ENCODE data around the gene DMAC2.

Gene DMAC2

GRCh38 chr19:41430922-41431321 is 8.8 kb downstream of the DMAC2 start:
- Histone ChIP-seq H3K27ac (ENCODE audit: low read depth, low read length) (no peak overlapping the region), H2AFZ (ENCODE audit: insufficient read depth, low read length, poor library complexity) (no peak overlapping the region), H2BK12ac (ENCODE audit: low read length) (no peak overlapping the region), H3K27me3 (ENCODE audit: insufficient read depth, low read length) (no peaks in the 10 kb centered on the region), H3K4ac (ENCODE audit: low read depth, low read length) (no peak overlapping the region), H3K4me1 (ENCODE audit: control insufficient read depth in 1 of 2, insufficient read depth in 2 of 2, low read length in 2 of 2) (peaks cover 14% of the 10 kb centered on the region in 2 experiments), H2AK5ac (ENCODE audit: low read length) (no peak overlapping the region), H4K91ac (ENCODE audit: low read depth, low read length) (no peak overlapping the region), H4K8ac (ENCODE audit: low read depth, low read length) (no peak overlapping the region), H2BK120ac (ENCODE audit: insufficient read depth, low read length, poor library complexity) (no peak overlapping the region), H3K9ac (ENCODE audit: low read length) (no peak overlapping the region), H2BK5ac (ENCODE audit: low read depth, low read length, poor library complexity) (no peak overlapping the region), H3K36me3 (ENCODE audit: control insufficient read depth in 1 of 2, insufficient read depth in 2 of 2, low read length in 2 of 2) (peaks cover 29 to 34% of the 10 kb centered on the region in 2 experiments), H3K79me2 (ENCODE audit: control insufficient read depth, insufficient read depth, low read length, poor library complexity) (peaks cover 3% of the 10 kb centered on the region), H3K23ac (ENCODE audit: low read length) (no peak overlapping the region), H3K4me2 (ENCODE audit: low read length) (no peak overlapping the region), H3K14ac (ENCODE audit: low read length) (no peak overlapping the region), H3K18ac (ENCODE audit: low read length) (no peak overlapping the region), H3K79me1 (ENCODE audit: low read length) (peaks cover 7% of the 10 kb centered on the region), H3K9me3 (ENCODE audit: insufficient read depth, low read depth, low read length) (peaks cover 4% of the 10 kb centered on the region), H4K12ac (ENCODE audit: low read depth, low read length) (no peak overlapping the region), H3K4me3 (ENCODE audit: low read depth, low read length) (no peak overlapping the region)
- DNase-seq = no peak
- no CpG with 5 or more reads among the region's 6 CpGs for WGBS (ENCODE audit: extremely low coverage, insufficient coverage, insufficient read length)

GRCh38 chr19:41428481-41428859 is 11.2 kb downstream of the DMAC2 start:
- Histone ChIP-seq H3K18ac (ENCODE audit: low read length) (no peak overlapping the region), H2BK120ac (ENCODE audit: insufficient read depth, low read length, poor library complexity) (no peak overlapping the region), H3K9ac (ENCODE audit: low read length) (no peak overlapping the region), H2BK12ac (ENCODE audit: low read length) (no peak overlapping the region), H4K91ac (ENCODE audit: low read depth, low read length) (no peak overlapping the region), H4K12ac (ENCODE audit: low read depth, low read length) (no peak overlapping the region), H2AFZ (ENCODE audit: insufficient read depth, low read length, poor library complexity) (no peak overlapping the region), H3K27ac (ENCODE audit: low read depth, low read length) (no peak overlapping the region), H3K36me3 (ENCODE audit: control insufficient read depth in 1 of 2, insufficient read depth in 2 of 2, low read length in 2 of 2) (peaks cover 43 to 50% of the 10 kb centered on the region in 2 experiments), H2AK5ac (ENCODE audit: low read length) (no peak overlapping the region), H3K4me2 (ENCODE audit: low read length) (peak overlapping the region; percentile 58), H3K27me3 (ENCODE audit: insufficient read depth, low read length) (no peaks in the 10 kb centered on the region), H4K8ac (ENCODE audit: low read depth, low read length) (no peak overlapping the region), H3K4ac (ENCODE audit: low read depth, low read length) (no peak overlapping the region), H3K79me2 (ENCODE audit: control insufficient read depth, insufficient read depth, low read length, poor library complexity) (peaks cover 3% of the 10 kb centered on the region), H3K4me3 (ENCODE audit: low read depth, low read length) (no peak overlapping the region), H3K9me3 (ENCODE audit: insufficient read depth, low read depth, low read length) (peaks cover 4% of the 10 kb centered on the region), H3K23ac (ENCODE audit: low read length) (no peak overlapping the region), H2BK5ac (ENCODE audit: low read depth, low read length, poor library complexity) (no peak overlapping the region), H3K79me1 (ENCODE audit: low read length) (peaks cover 7% of the 10 kb centered on the region), H3K4me1 (ENCODE audit: control insufficient read depth in 1 of 2, insufficient read depth in 2 of 2, low read length in 2 of 2) (peaks cover 14% of the 10 kb centered on the region in 2 experiments), H3K14ac (ENCODE audit: low read length) (no peak overlapping the region)
- no CpG with 5 or more reads among the region's 1 CpG for WGBS (ENCODE audit: extremely low coverage, insufficient coverage, insufficient read length)
- DNase-seq = no peak

- Histone ChIP-seq H3K36me3 (ENCODE audit: control insufficient read depth in 1 of 2, insufficient read depth in 2 of 2, low read length in 2 of 2) (peaks cover 42 to 48% of the 10 kb centered on the region in 2 experiments), H2BK120ac (ENCODE audit: insufficient read depth, low read length, poor library complexity) (peak overlapping the region; percentile 25), H3K9me3 (ENCODE audit: insufficient read depth, low read depth, low read length) (peaks cover 4% of the 10 kb centered on the region), H4K12ac (ENCODE audit: low read depth, low read length) (peak overlapping the region; percentile 6), H2AK5ac (ENCODE audit: low read length) (peak overlapping the region; percentile 57), H2BK12ac (ENCODE audit: low read length) (peak overlapping the region; percentile 60), H3K27me3 (ENCODE audit: insufficient read depth, low read length) (no peaks in the 10 kb centered on the region), H3K27ac (ENCODE audit: low read depth, low read length) (no peak overlapping the region), H4K91ac (ENCODE audit: low read depth, low read length) (peak overlapping the region; percentile 66), H3K4me1 (ENCODE audit: control insufficient read depth in 1 of 2, insufficient read depth in 2 of 2, low read length in 2 of 2) (peaks cover 14% of the 10 kb centered on the region in 2 experiments), H3K4me2 (ENCODE audit: low read length) (peak overlapping the region; percentile 58), H4K8ac (ENCODE audit: low read depth, low read length) (peak overlapping the region; percentile 59), H3K4me3 (ENCODE audit: low read depth, low read length) (peak overlapping the region; percentile 31), H2BK5ac (ENCODE audit: low read depth, low read length, poor library complexity) (peak overlapping the region; percentile 7), H3K79me1 (ENCODE audit: low read length) (peaks cover 7% of the 10 kb centered on the region), H3K23ac (ENCODE audit: low read length) (no peak overlapping the region), H3K4ac (ENCODE audit: low read depth, low read length) (peak overlapping the region; percentile 36), H3K79me2 (ENCODE audit: control insufficient read depth, insufficient read depth, low read length, poor library complexity) (peaks cover 3% of the 10 kb centered on the region), H3K9ac (ENCODE audit: low read length) (no peak overlapping the region), H2AFZ (ENCODE audit: insufficient read depth, low read length, poor library complexity) (peak overlapping the region; percentile 23), H3K14ac (ENCODE audit: low read length) (peak overlapping the region; percentile 55), H3K18ac (ENCODE audit: low read length) (peak overlapping the region; percentile 69)
- no CpG with 5 or more reads among the region's 23 CpGs for WGBS (ENCODE audit: extremely low coverage, insufficient coverage, insufficient read length)
- DNase-seq = no peak
Measured at GRCh38 chr19:41427647-41428480, 11.8 kb downstream of the DMAC2 start.

- peaks cover 14% of the 10 kb centered on the region in 2 experiments for H3K4me1 ChIP-seq (ENCODE audit: control insufficient read depth in 1 of 2, insufficient read depth in 2 of 2, low read length in 2 of 2)
- peak within 1 kb of the TSS; percentile 60 for H2AK5ac ChIP-seq (ENCODE audit: low read length)
- H2BK5ac ChIP-seq (ENCODE audit: low read depth, low read length, poor library complexity) = peak within 1 kb of the TSS; percentile 58
- H3K27ac ChIP-seq (ENCODE audit: low read depth, low read length) = no peak within 1 kb of the TSS
- no CpG with 5 or more reads among the region's 19 CpGs for WGBS (ENCODE audit: extremely low coverage, insufficient coverage, insufficient read length)
- peak within 1 kb of the TSS; percentile 71 for H4K91ac ChIP-seq (ENCODE audit: low read depth, low read length)
- peaks cover 42 to 45% of the 10 kb centered on the region in 2 experiments for H3K36me3 ChIP-seq (ENCODE audit: control insufficient read depth in 1 of 2, insufficient read depth in 2 of 2, low read length in 2 of 2)
- H4K8ac ChIP-seq (ENCODE audit: low read depth, low read length) = peak within 1 kb of the TSS; percentile 86
- peak within 1 kb of the TSS; percentile 74 for H3K14ac ChIP-seq (ENCODE audit: low read length)
- H2BK12ac ChIP-seq (ENCODE audit: low read length) = peak within 1 kb of the TSS; percentile 60
- no peak within 1 kb of the TSS for H3K23ac ChIP-seq (ENCODE audit: low read length)
- peak; percentile 29 to 34 for DNase-seq
- H3K4me3 ChIP-seq (ENCODE audit: low read depth, low read length) = peak within 1 kb of the TSS; percentile 31
- no peaks in the 10 kb centered on the region for H3K27me3 ChIP-seq (ENCODE audit: insufficient read depth, low read length)
- H3K79me1 ChIP-seq (ENCODE audit: low read length) = peaks cover 7% of the 10 kb centered on the region
- peak within 1 kb of the TSS; percentile 47 for H4K12ac ChIP-seq (ENCODE audit: low read depth, low read length)
- H3K4ac ChIP-seq (ENCODE audit: low read depth, low read length) = peak within 1 kb of the TSS; percentile 65
- H3K18ac ChIP-seq (ENCODE audit: low read length) = peak within 1 kb of the TSS; percentile 69
- peak within 1 kb of the TSS; percentile 56 for H2AFZ ChIP-seq (ENCODE audit: insufficient read depth, low read length, poor library complexity)
- H3K9ac ChIP-seq (ENCODE audit: low read length) = peak within 1 kb of the TSS; percentile 83
- H3K9me3 ChIP-seq (ENCODE audit: insufficient read depth, low read depth, low read length) = no peaks in the 10 kb centered on the region
- peaks cover 3% of the 10 kb centered on the region for H3K79me2 ChIP-seq (ENCODE audit: control insufficient read depth, insufficient read depth, low read length, poor library complexity)
- peak within 1 kb of the TSS; percentile 84 for H3K4me2 ChIP-seq (ENCODE audit: low read length)
- peak within 1 kb of the TSS; percentile 25 for H2BK120ac ChIP-seq (ENCODE audit: insufficient read depth, low read length, poor library complexity)
Measured at GRCh38 chr19:41426952-41427646, 12.6 kb downstream of the DMAC2 start, which contains the start of gene B3GNT8. B3GNT8 (minus strand) TSS chr19:41427374; CDS start chr19:41426778, 596 bp downstream.

All from trophoblast cell (in vitro differentiated cells and primary cell).